ENCODE measurements around the gene ULBP1. TPM values are rescaled to one million over a fixed set of nuclear protein-coding genes. Genes with fewer than 3 reads are reported as not detected.

The ULBP1 gene
- total and polyA plus RNA-seq, 2 experiments from 2014 or later: 0.27 TPM

GRCh38 chr6:149934249-149935156 lies 29.2 kb upstream of the ULBP1 start:
- H3K36me3 ChIP-seq (replicated peaks; ENCODE audit: insufficient read depth, low read depth): no peaks in the 10 kb centered on the region
- H3K4me2 ChIP-seq: no peak overlapping the region
- H3K79me2 ChIP-seq: no peaks in the 10 kb centered on the region
- peaks cover 85% of the 10 kb centered on the region for H3K27me3 ChIP-seq
- 44% methylated on average over 11 of the region's 11 CpGs for WGBS (ENCODE audit: low lambda C conversion rate, missing lambda C conversion rate)
- H3K4me3 ChIP-seq: no peak overlapping the region
- TF ChIP-seq EZH2phosphoT487 (IDR thresholded peaks at IDR 0.05; ENCODE audit: low read depth, severe bottlenecking, unreplicated experiment): no peak
- TF ChIP-seq, protein P1, sequence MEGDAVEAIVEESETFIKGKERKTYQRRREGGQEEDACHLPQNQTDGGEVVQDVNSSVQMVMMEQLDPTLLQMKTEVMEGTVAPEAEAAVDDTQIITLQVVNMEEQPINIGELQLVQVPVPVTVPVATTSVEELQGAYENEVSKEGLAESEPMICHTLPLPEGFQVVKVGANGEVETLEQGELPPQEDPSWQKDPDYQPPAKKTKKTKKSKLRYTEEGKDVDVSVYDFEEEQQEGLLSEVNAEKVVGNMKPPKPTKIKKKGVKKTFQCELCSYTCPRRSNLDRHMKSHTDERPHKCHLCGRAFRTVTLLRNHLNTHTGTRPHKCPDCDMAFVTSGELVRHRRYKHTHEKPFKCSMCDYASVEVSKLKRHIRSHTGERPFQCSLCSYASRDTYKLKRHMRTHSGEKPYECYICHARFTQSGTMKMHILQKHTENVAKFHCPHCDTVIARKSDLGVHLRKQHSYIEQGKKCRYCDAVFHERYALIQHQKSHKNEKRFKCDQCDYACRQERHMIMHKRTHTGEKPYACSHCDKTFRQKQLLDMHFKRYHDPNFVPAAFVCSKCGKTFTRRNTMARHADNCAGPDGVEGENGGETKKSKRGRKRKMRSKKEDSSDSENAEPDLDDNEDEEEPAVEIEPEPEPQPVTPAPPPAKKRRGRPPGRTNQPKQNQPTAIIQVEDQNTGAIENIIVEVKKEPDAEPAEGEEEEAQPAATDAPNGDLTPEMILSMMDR (IDR thresholded peaks at IDR 0.05; ENCODE audit: poor library complexity): peak; percentile 81
- H2AFZ ChIP-seq: no peak overlapping the region
- no peaks in the 10 kb centered on the region for H3K9me2 ChIP-seq (replicated peaks; ENCODE audit: insufficient read depth)
- no peak overlapping the region for H3K27ac ChIP-seq
- DNase-seq (ENCODE audit: low spot score): peak; percentile 80
- no peaks in the 10 kb centered on the region for H3K9me3 ChIP-seq (ENCODE audit: low read depth)
- no peaks in the 10 kb centered on the region for H4K20me1 ChIP-seq (ENCODE audit: insufficient read depth, poor library complexity, severe bottlenecking)
- peaks cover 5% of the 10 kb centered on the region for H3K4me1 ChIP-seq (ENCODE audit: insufficient read depth)

DNA sequence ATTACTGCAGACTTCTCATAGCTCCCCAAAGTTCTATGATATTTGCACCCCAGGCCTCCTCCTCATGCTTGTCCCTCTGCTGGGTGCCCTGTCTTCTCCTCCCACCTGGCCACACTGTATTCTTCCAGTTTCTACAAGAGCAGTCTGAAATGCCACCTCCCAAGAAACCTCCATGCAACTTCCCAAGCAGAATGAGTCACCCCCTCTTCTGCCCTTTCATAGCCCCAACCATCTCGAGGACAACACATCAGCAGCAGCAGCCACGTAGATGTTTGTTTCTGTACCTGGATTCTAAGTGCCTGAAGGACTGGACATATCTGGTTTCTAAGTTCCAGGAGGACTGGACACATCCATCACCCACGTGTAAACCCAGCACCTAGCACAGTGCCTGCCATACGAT lies 28.5 kb upstream of the ULBP1 start:
- peaks cover 85% of the 10 kb centered on the region for H3K27me3 ChIP-seq
- H2AFZ ChIP-seq: no peak overlapping the region

GRCh38 chr6:149935668-149936067 lies 28.1 kb upstream of the ULBP1 start:
- no peaks in the 10 kb centered on the region for H3K9me2 ChIP-seq (replicated peaks; ENCODE audit: insufficient read depth)
- no peak overlapping the region for H3K4me2 ChIP-seq
- H3K4me1 ChIP-seq (ENCODE audit: insufficient read depth): peaks cover 5% of the 10 kb centered on the region
- no peak overlapping the region for H3K4me3 ChIP-seq
- no peaks in the 10 kb centered on the region for H4K20me1 ChIP-seq (ENCODE audit: insufficient read depth, poor library complexity, severe bottlenecking)
- no peaks in the 10 kb centered on the region for H3K9me3 ChIP-seq (ENCODE audit: low read depth)
- no peak overlapping the region for H3K27ac ChIP-seq
- no peak for DNase-seq (ENCODE audit: low spot score)
- no peaks in the 10 kb centered on the region for H3K79me2 ChIP-seq
- no peak overlapping the region for H2AFZ ChIP-seq
- H3K27me3 ChIP-seq: peaks cover 85% of the 10 kb centered on the region
- no peaks in the 10 kb centered on the region for H3K36me3 ChIP-seq (replicated peaks; ENCODE audit: insufficient read depth, low read depth)
- TF ChIP-seq EZH2phosphoT487 (IDR thresholded peaks at IDR 0.05; ENCODE audit: low read depth, severe bottlenecking, unreplicated experiment) (no peak), EZH2 (IDR thresholded peaks at IDR 0.05; ENCODE audit: borderline replicate concordance) (no peak)
- TF ChIP-seq, protein P1 (IDR thresholded peaks at IDR 0.05; ENCODE audit: poor library complexity): no peak
- 38% methylated on average over 2 of the region's 2 CpGs for whole genome bisulfite sequencing (ENCODE audit: low lambda C conversion rate, missing lambda C conversion rate)

More for the DNA sequence above, 28.5 kb upstream of the ULBP1 start:
- Histone ChIP-seq H3K4me3 (no peak overlapping the region), H3K4me2 (no peak overlapping the region), H3K9me2 (replicated peaks; ENCODE audit: insufficient read depth) (no peaks in the 10 kb centered on the region), H3K27ac (no peak overlapping the region), H3K4me1 (ENCODE audit: insufficient read depth) (peaks cover 5% of the 10 kb centered on the region), H3K79me2 (no peaks in the 10 kb centered on the region), H3K36me3 (replicated peaks; ENCODE audit: insufficient read depth, low read depth) (no peaks in the 10 kb centered on the region), H3K9me3 (ENCODE audit: low read depth) (no peaks in the 10 kb centered on the region), H4K20me1 (ENCODE audit: insufficient read depth, poor library complexity, severe bottlenecking) (no peaks in the 10 kb centered on the region)
- TF ChIP-seq, protein P1 (IDR thresholded peaks at IDR 0.05; ENCODE audit: poor library complexity): no peak
- TF ChIP-seq EZH2phosphoT487 (IDR thresholded peaks at IDR 0.05; ENCODE audit: low read depth, severe bottlenecking, unreplicated experiment): no peak
- no peak for TF ChIP-seq EZH2 (IDR thresholded peaks at IDR 0.05; ENCODE audit: borderline replicate concordance)
- DNase-seq (ENCODE audit: low spot score): no peak
- WGBS (ENCODE audit: low lambda C conversion rate, missing lambda C conversion rate): 44% methylated on average over 4 of the region's 4 CpGs

Measured in hepatocyte (in vitro differentiated cells).